HCT116 (cell line): Measurements from ENCODE around the gene VPS39. TPM values are rescaled to one million over a fixed set of nuclear protein-coding genes. Genes with fewer than 3 reads are reported as not detected.

Experiments used
- ATAC-seq: fragments of 200-7000 bp; cut with Tn5 transposase; 2 replicates; pipeline ENCODE4 v1.9.1; 2020; ENCODE audit warnings: mild to moderate bottlenecking, moderate library complexity
- BruUV-seq: library from RNA; stranded (reverse); fragments of 400-500 nt; replicated peaks from 2 replicates; lab custom pipeline; 2021; lab: Mats Ljungman, UMichigan
- CTCF ChIA-PET: fragments of 300-600 bp; sonication (Branson Sonifier 250); formaldehyde crosslinking; loops from one replicate; lab custom pipeline; 2021; ENCODE audit warnings: antibody characterized with exemption; lab: Charles Lee
- POLR2A ChIA-PET: fragments of 300-600, 350-600 bp; sonication (Branson Sonifier 250); formaldehyde crosslinking; loops from one replicate; lab custom pipeline; 2021; ENCODE audit warnings: antibody characterized with exemption; lab: Charles Lee
- RAD21 ChIA-PET, 2 experiments: fragments of 300-600 bp; sonication (Branson Sonifier 250); formaldehyde crosslinking; loops; one replicate each; lab custom pipeline; 2023; ENCODE audit warnings: low total read pairs in 2 of 2; ENCODE audit not compliant: uncharacterized antibody in 2 of 2, unreplicated experiment in 2 of 2, low non-redundant PET in 1 of 2; lab: Charles Lee
- DNase-seq: peaks from one replicate; pipeline ENCODE4 v3.0.0-alpha.2; 2010; ENCODE audit warnings: low read depth, low spot score
- H2AFZ ChIP-seq: fragments of 200-600 bp; shearing (Covaris generic), sonication (generic); 2 replicates; pipeline ENCODE4 v1.6.1; 2017; ENCODE audit warnings: low read depth, mixed run types, mixed read lengths, antibody characterized with exemption, low read length; ENCODE audit not compliant: poor library complexity, severe bottlenecking
- H3K27ac ChIP-seq: 2 replicates; pipeline ENCODE4 v1.5.1; 2012; ENCODE audit warnings: low read depth, low read length
- H3K27me3 ChIP-seq: fragments of 200-600 bp; sonication (generic); 2 replicates; pipeline ENCODE4 v1.6.1; 2016; ENCODE audit warnings: mixed run types, low read length, mixed read lengths; ENCODE audit not compliant: insufficient read depth
- H3K36me3 ChIP-seq, 2 experiments: fragments of 200-500 bp in 1 of 2; fragments of 200-600 bp in 1 of 2; sonication (Bioruptor generic) in 1 of 2; sonication (generic) in 1 of 2; 2 replicates each; pipeline versions ENCODE4 v1.5.1 to v1.6.1; 2014 to 2016; ENCODE audit warnings: low read length in 2 of 2, inconsistent platforms in 1 of 2, mixed read lengths in 1 of 2, mixed run types in 1 of 2; ENCODE audit not compliant: insufficient read depth in 2 of 2, control insufficient read depth in 1 of 2
- H3K4me1 ChIP-seq, 2 experiments: fragments of 200-600 bp in 1 of 2; sonication (generic) in 1 of 2; 2 replicates each; pipeline versions ENCODE4 v1.5.1 to v1.6.1; 2012 to 2017; ENCODE audit warnings: low read length in 2 of 2, inconsistent platforms in 1 of 2, mild to moderate bottlenecking in 1 of 2, mixed read lengths in 1 of 2, mixed run types in 1 of 2, moderate library complexity in 1 of 2; ENCODE audit not compliant: insufficient read depth in 2 of 2, control insufficient read depth in 1 of 2
- H3K4me2 ChIP-seq: fragments of 200-600 bp; sonication (generic); 2 replicates; pipeline ENCODE4 v1.6.1; 2017; ENCODE audit warnings: mixed run types, low read length, mixed read lengths
- H3K4me3 ChIP-seq, 2 experiments: fragments of 200-600 bp in 1 of 2; sonication (generic) in 1 of 2; replicated peaks in 1 of 2; 2 replicates each; pipeline ENCODE4 v1.5.1; 2011 to 2016; ENCODE audit warnings: low read length in 2 of 2, control low read depth in 1 of 2, low read depth in 1 of 2, mild to moderate bottlenecking in 1 of 2, mixed read lengths in 1 of 2, mixed run types in 1 of 2
- H3K79me2 ChIP-seq: fragments of 200-600 bp; sonication (generic); 2 replicates; pipeline ENCODE4 v1.6.1; 2017; ENCODE audit warnings: mild to moderate bottlenecking, mixed run types, low read length, moderate library complexity, mixed read lengths; ENCODE audit not compliant: insufficient read depth
- H3K9ac ChIP-seq: fragments of 200-600 bp; sonication (generic); 2 replicates; pipeline ENCODE4 v1.6.1; 2016; ENCODE audit warnings: low read length, mixed read lengths
- H3K9me2 ChIP-seq: fragments of 200-600 bp; sonication (generic), shearing (Covaris generic); 2 replicates; pipeline ENCODE4 v1.6.1; 2017; ENCODE audit warnings: mixed run types, mild to moderate bottlenecking, moderate library complexity; ENCODE audit not compliant: insufficient read depth
- H3K9me3 ChIP-seq, 2 experiments: fragments of 200-500 bp in 1 of 2; fragments of 200-600 bp in 1 of 2; sonication (Bioruptor generic) in 1 of 2; sonication (generic) in 1 of 2; 2 replicates each; pipeline ENCODE4 v1.6.1; 2014 to 2017; ENCODE audit warnings: low read length in 2 of 2, mixed read lengths in 2 of 2, inconsistent platforms in 1 of 2, low read depth in 1 of 2, mild to moderate bottlenecking in 1 of 2, mixed run types in 1 of 2, moderate library complexity in 1 of 2; ENCODE audit not compliant: control insufficient read depth in 1 of 2, insufficient read depth in 1 of 2
- H4K20me1 ChIP-seq: fragments of 200-600 bp; sonication (generic), shearing (Covaris generic); 2 replicates; pipeline ENCODE4 v1.6.1; 2017; ENCODE audit warnings: mixed run types, mild to moderate bottlenecking, moderate library complexity; ENCODE audit not compliant: insufficient read depth
- ATF3 ChIP-seq: IDR thresholded peaks from 2 replicates; pipeline ENCODE4 v1.6.1; 2012
- ELF1 ChIP-seq: IDR thresholded peaks from 2 replicates; pipeline ENCODE4 v1.6.1; 2012; ENCODE audit warnings: low read depth, borderline replicate concordance
- EZH2phosphoT487 ChIP-seq: fragments of 200-600 bp; IDR thresholded peaks from 2 replicates; pipeline ENCODE4 v1.6.1; 2018; ENCODE audit warnings: antibody characterized with exemption, borderline replicate concordance
- JUND ChIP-seq: IDR thresholded peaks from 2 replicates; pipeline ENCODE4 v1.6.1; 2012
- POLR2AphosphoS5 ChIP-seq: IDR thresholded peaks from 2 replicates; pipeline ENCODE4 v1.6.1; 2011; ENCODE audit warnings: mild to moderate bottlenecking, low read depth, low read length, moderate library complexity
- SIN3A ChIP-seq: IDR thresholded peaks from 2 replicates; pipeline ENCODE4 v1.6.1; 2012; ENCODE audit warnings: low read depth
- SP1 ChIP-seq: IDR thresholded peaks from 2 replicates; pipeline ENCODE4 v1.6.1; 2012; ENCODE audit warnings: low read depth
- TCF7L2 ChIP-seq: IDR thresholded peaks from 2 replicates; pipeline ENCODE4 v1.7.0; 2011; ENCODE audit warnings: borderline replicate concordance, inconsistent platforms; ENCODE audit not compliant: insufficient read depth, insufficient read length; ENCODE audit errors: extremely low read depth
- intact Hi-C: fragments of 100-400 bp; cut with micrococcal nuclease; formaldehyde crosslinking; loops from 2 replicates; pipeline ENCODE4 v1.10.0; 2022
- total RNA-seq: library from RNA; stranded (reverse); gene quantifications from one replicate; pipeline ENCODE4 v1.2.1, GENCODE V29; 2021; ENCODE audit not compliant: unreplicated experiment
- TF ChIP-seq, protein P1 (sequence below), 3 experiments: fragments of 200-600 bp in 1 of 3; sonication (generic) in 1 of 3; IDR thresholded peaks in 2 of 3; conservative IDR thresholded peaks in 1 of 3; 2 replicates each; pipeline ENCODE4 v1.5.1; 2012 to 2017; ENCODE audit warnings: low read depth in 2 of 3, low read length in 2 of 3, antibody characterized with exemption in 1 of 3, borderline replicate concordance in 1 of 3, control low read depth in 1 of 3, mild to moderate bottlenecking in 1 of 3, mixed read lengths in 1 of 3, mixed run types in 1 of 3, moderate library complexity in 1 of 3; ENCODE audit not compliant: insufficient read depth in 1 of 3
- TF ChIP-seq, protein P2 (sequence below): IDR thresholded peaks from 2 replicates; pipeline ENCODE4 v1.6.1; 2011; ENCODE audit warnings: mild to moderate bottlenecking, low read length, moderate library complexity; ENCODE audit not compliant: insufficient replicate concordance; ENCODE audit errors: extremely low read depth
- TF ChIP-seq, protein P3 (sequence below): IDR thresholded peaks from 2 replicates; pipeline ENCODE4 v1.6.1; 2012

Gene VPS39
- total RNA-seq, 1 experiment from 2014 or later = 40.1 TPM

GRCh38 chr15:42152196-42152920 is 55.7 kb downstream of the VPS39 start:
- Histone ChIP-seq H3K4me1 (peaks cover 5 to 13% of the 10 kb centered on the region in 2 experiments; a peak in 2 of 4 replicates), H4K20me1 (no peaks in the 10 kb centered on the region)
- CTCF ChIA-PET = no interaction called here

GRCh38 chr15:42151736-42152135 is 56.4 kb downstream of the VPS39 start:
- no TSS peak for BruUV-seq
- H3K4me1 ChIP-seq = peaks cover 5 to 12% of the 10 kb centered on the region in 2 experiments; a peak in 2 of 4 replicates
- H3K27me3 ChIP-seq = no peaks in the 10 kb centered on the region
- H3K9me2 ChIP-seq = no peaks in the 10 kb centered on the region
- no peak overlapping the region for H3K27ac ChIP-seq
- RAD21 ChIA-PET = no interaction called here
- H4K20me1 ChIP-seq = no peaks in the 10 kb centered on the region
- POLR2A ChIA-PET = no interaction called here
- TF ChIP-seq POLR2AphosphoS5 (no peak), EZH2phosphoT487 (no peak), SP1 (no peak), ATF3 (no peak), ELF1 (no peak), TCF7L2 (no peak)
- TF ChIP-seq, protein P1, sequence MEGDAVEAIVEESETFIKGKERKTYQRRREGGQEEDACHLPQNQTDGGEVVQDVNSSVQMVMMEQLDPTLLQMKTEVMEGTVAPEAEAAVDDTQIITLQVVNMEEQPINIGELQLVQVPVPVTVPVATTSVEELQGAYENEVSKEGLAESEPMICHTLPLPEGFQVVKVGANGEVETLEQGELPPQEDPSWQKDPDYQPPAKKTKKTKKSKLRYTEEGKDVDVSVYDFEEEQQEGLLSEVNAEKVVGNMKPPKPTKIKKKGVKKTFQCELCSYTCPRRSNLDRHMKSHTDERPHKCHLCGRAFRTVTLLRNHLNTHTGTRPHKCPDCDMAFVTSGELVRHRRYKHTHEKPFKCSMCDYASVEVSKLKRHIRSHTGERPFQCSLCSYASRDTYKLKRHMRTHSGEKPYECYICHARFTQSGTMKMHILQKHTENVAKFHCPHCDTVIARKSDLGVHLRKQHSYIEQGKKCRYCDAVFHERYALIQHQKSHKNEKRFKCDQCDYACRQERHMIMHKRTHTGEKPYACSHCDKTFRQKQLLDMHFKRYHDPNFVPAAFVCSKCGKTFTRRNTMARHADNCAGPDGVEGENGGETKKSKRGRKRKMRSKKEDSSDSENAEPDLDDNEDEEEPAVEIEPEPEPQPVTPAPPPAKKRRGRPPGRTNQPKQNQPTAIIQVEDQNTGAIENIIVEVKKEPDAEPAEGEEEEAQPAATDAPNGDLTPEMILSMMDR (IDR thresholded peaks at IDR 0.05 in 2 of 3, conservative IDR thresholded peaks at IDR 0.05 in 1 of 3; ENCODE audit: borderline replicate concordance in 1 of 3, insufficient read depth in 1 of 3, low read depth in 2 of 3, low read length in 2 of 3) = no peak
- TF ChIP-seq, protein P2, sequence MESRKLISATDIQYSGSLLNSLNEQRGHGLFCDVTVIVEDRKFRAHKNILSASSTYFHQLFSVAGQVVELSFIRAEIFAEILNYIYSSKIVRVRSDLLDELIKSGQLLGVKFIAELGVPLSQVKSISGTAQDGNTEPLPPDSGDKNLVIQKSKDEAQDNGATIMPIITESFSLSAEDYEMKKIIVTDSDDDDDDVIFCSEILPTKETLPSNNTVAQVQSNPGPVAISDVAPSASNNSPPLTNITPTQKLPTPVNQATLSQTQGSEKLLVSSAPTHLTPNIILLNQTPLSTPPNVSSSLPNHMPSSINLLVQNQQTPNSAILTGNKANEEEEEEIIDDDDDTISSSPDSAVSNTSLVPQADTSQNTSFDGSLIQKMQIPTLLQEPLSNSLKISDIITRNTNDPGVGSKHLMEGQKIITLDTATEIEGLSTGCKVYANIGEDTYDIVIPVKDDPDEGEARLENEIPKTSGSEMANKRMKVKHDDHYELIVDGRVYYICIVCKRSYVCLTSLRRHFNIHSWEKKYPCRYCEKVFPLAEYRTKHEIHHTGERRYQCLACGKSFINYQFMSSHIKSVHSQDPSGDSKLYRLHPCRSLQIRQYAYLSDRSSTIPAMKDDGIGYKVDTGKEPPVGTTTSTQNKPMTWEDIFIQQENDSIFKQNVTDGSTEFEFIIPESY = no peak
- CTCF ChIA-PET = no interaction called here
- DNase-seq = no peak
- no peak overlapping the region for H3K9ac ChIP-seq
- H3K4me3 ChIP-seq = no peak overlapping the region
- intact Hi-C loops = no loop called here
- H3K9me3 ChIP-seq = no peaks in the 10 kb centered on the region
- H3K4me2 ChIP-seq = no peak overlapping the region
- no peak overlapping the region for H2AFZ ChIP-seq
- ATAC-seq = no peak
- H3K79me2 ChIP-seq = no peaks in the 10 kb centered on the region
- H3K36me3 ChIP-seq = no peaks in the 10 kb centered on the region

More at GRCh38 chr15:42152196-42152920, 55.7 kb downstream of the VPS39 start:
- no peaks in the 10 kb centered on the region for H3K9me3 ChIP-seq
- RAD21 ChIA-PET = no interaction called here
- no peak overlapping the region for H2AFZ ChIP-seq
- H3K9ac ChIP-seq = no peak overlapping the region
- intact Hi-C loops = no loop called here
- no TSS peak for BruUV-seq
- H3K79me2 ChIP-seq = no peaks in the 10 kb centered on the region
- POLR2A ChIA-PET = no interaction called here
- TF ChIP-seq, protein P3, sequence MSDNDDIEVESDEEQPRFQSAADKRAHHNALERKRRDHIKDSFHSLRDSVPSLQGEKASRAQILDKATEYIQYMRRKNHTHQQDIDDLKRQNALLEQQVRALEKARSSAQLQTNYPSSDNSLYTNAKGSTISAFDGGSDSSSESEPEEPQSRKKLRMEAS = no peak
- no peak for TF ChIP-seq SIN3A
- TF ChIP-seq JUND = no peak
- H3K4me3 ChIP-seq = no peak overlapping the region
- H3K36me3 ChIP-seq = no peaks in the 10 kb centered on the region
- H3K9me2 ChIP-seq = no peaks in the 10 kb centered on the region
- DNase-seq (no peak), ATAC-seq (no peak)
- no peak overlapping the region for H3K4me2 ChIP-seq
- no peak overlapping the region for H3K27ac ChIP-seq
- H3K27me3 ChIP-seq = no peaks in the 10 kb centered on the region
